Adrenal gland (tissue), 12 donors: ENCODE measurements around the gene HELZ. TPM values are rescaled to one million over a fixed set of nuclear protein-coding genes. Genes with fewer than 3 reads are reported as not detected.
A peak's percentile ranks its signal among the peaks of the same experiment; 100 is the strongest.

Experiments used
- DNase-seq, 7 donors: peaks; one replicate each; pipeline ENCODE4 v3.0.0-alpha.2; 2019 to 2020
- H3K27ac ChIP-seq, 5 donors: fragments of 200-600 bp; sonication (generic) in 4 of 5; 1 replicate in 3 of 5; 2 replicates in 2 of 5; pipeline versions ENCODE4 v1.5.1 to v1.8.0; 2016 to 2020; ENCODE audit warnings: mild to moderate bottlenecking in 1 of 5
- H3K27me3 ChIP-seq: fragments of 200-600 bp; 2 replicates; pipeline ENCODE4 v1.8.0; 2021
- H3K36me3 ChIP-seq, 2 donors: fragments of 200-600 bp; replicated peaks in 1 of 2; 1 replicate in 1 of 2; 2 replicates in 1 of 2; pipeline versions ENCODE4 v1.5.1 to v1.8.0; 2018 to 2022
- H3K4me1 ChIP-seq, 2 donors: fragments of 200-600 bp; replicated peaks in 1 of 2; 1 replicate in 1 of 2; 2 replicates in 1 of 2; pipeline versions ENCODE4 v1.5.1 to v1.8.0; 2018 to 2021
- H3K4me3 ChIP-seq, 4 donors: fragments of 200-600 bp; sonication (generic) in 3 of 4; one replicate each; pipeline ENCODE4 v1.5.1; 2016 to 2018
- H3K9me3 ChIP-seq, 3 donors: fragments of 200-600 bp; sonication (generic) in 1 of 3; replicated peaks in 1 of 3; 1 replicate in 2 of 3; 2 replicates in 1 of 3; pipeline versions ENCODE4 v1.5.1 to v1.8.0; 2016 to 2021
- POLR2A ChIP-seq, 2 donors: fragments of 450-650 bp; IDR thresholded peaks; one replicate each; pipeline ENCODE4 v1.6.1; 2017; ENCODE audit warnings: antibody characterized with exemption in 2 of 2, mild to moderate bottlenecking in 2 of 2, moderate library complexity in 1 of 2
- WGBS, 4 donors: extraction: QIAGEN DNeasy Blood & Tissue Kit in 2 of 4; methylation state at CpG; one replicate each; pipeline versions ENCODE4 v1.1.5 to v1.1.7; 2013 to 2017; 5-methylcytosine and 5-hydroxymethylcytosine counted together
- intact Hi-C, 2 donors: fragments of 100-400 bp; cut with DNase I; formaldehyde crosslinking; loops; one replicate each; pipeline versions ENCODE4 v1.14.1 to v1.15.0; 2022 to 2023
- polyA plus RNA-seq, 3 donors: library from polyadenylated mRNA; stranded (reverse); fragments of 200-250 nt in 2 of 3; fragments of 350-450 nt in 1 of 3; fragmentation: Illumina TruSeq in 1 of 3; extraction: RNeasy Lipid Tissue Mini Kit (QIAGEN cat#74804) in 1 of 3; gene quantifications; one replicate each; pipeline ENCODE4 v1.2.3, GENCODE V29; 2013 to 2014
- total RNA-seq, 9 donors: library from RNA; depleted of rRNA in 4 of 9; stranded (reverse); fragments of >200 nt in 4 of 9; fragments of 120-200 nt in 1 of 9; fragmentation: NEBNext Ultra II Directional in 1 of 9; extraction: Animal tissue kit (Norgen Biotek cat#: 25700) in 1 of 9; gene quantifications; one replicate each; pipeline versions ENCODE4 v1.1.0 to v1.2.4, GENCODE V29; 2013 to 2023
- TF ChIP-seq, protein P1 (sequence below), 6 experiments: fragments of 450-650 bp in 4 of 6; fragments of 200-600 bp in 2 of 6; sonication (generic) in 1 of 6; IDR thresholded peaks; 1 replicate in 5 of 6; 2 replicates in 1 of 6; pipeline versions ENCODE4 v1.5.1 to v1.8.0; 2016 to 2021; ENCODE audit warnings: antibody characterized with exemption in 6 of 6, mild to moderate bottlenecking in 2 of 6, moderate library complexity in 1 of 6
- donor health status: healthy with polysubstance abuse.
- donor health status: Bipolar disorder and iron deficiency.
- donor health status: DM: yes; HTN: yes; CAD: no.
- donor health status: DM: no; HTN: no; CAD: no.
- donor health status: DM: no; HTN: no; CAD: no.
- donor health status: DM: yes; HTN: yes; CAD: no.

The HELZ gene
- total and polyA plus RNA-seq, 12 donors = 3.1 to 88.0 (median 47.9) TPM

GRCh38 chr17:67139784-67140665 is 105.0 kb downstream of the HELZ start:
- H3K36me3 ChIP-seq = peaks cover 0 to 12% of the 10 kb centered on the region in 2 donors
- peaks cover 12 to 16% of the 10 kb centered on the region in 2 donors for H3K4me1 ChIP-seq
- H3K4me3 ChIP-seq = no peak overlapping the region
- peak overlapping the region in 2 of 5 donors; percentile 12 to 62 for H3K27ac ChIP-seq
- peak in 2 of 7 donors; percentile 26 to 33 for DNase-seq
- no peaks in the 10 kb centered on the region for H3K27me3 ChIP-seq
- TF ChIP-seq, protein P1, sequence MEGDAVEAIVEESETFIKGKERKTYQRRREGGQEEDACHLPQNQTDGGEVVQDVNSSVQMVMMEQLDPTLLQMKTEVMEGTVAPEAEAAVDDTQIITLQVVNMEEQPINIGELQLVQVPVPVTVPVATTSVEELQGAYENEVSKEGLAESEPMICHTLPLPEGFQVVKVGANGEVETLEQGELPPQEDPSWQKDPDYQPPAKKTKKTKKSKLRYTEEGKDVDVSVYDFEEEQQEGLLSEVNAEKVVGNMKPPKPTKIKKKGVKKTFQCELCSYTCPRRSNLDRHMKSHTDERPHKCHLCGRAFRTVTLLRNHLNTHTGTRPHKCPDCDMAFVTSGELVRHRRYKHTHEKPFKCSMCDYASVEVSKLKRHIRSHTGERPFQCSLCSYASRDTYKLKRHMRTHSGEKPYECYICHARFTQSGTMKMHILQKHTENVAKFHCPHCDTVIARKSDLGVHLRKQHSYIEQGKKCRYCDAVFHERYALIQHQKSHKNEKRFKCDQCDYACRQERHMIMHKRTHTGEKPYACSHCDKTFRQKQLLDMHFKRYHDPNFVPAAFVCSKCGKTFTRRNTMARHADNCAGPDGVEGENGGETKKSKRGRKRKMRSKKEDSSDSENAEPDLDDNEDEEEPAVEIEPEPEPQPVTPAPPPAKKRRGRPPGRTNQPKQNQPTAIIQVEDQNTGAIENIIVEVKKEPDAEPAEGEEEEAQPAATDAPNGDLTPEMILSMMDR (IDR thresholded peaks at IDR 0.05) = peak in 1 of 6 experiments; percentile 18
- TF ChIP-seq POLR2A (IDR thresholded peaks at IDR 0.05) = no peak
- intact Hi-C loops = no loop called here
- WGBS, 4 donors = 61 to 67% (median 65%) methylated on average over 9 to 10 of the region's 10 CpGs
- no peaks in the 10 kb centered on the region for H3K9me3 ChIP-seq

DNA sequence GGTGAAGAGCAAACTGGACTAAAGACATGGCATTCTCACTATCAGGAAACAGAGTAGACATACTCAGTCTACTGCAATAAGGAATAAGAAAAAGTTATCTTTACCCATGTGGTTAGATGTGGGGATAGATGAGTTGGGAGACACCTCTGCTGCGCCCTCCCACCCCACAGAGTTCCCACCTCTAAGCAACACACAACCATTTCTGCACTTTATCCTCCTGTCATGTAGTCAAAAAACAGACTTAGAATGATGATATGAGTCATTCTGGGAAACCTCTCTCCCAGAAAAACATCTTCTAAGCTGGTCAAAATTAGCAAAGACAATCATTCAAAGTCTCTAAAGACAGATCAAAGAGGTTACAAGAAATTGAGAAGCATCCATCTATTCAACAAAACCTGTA is 105.7 kb downstream of the HELZ start:
- Histone ChIP-seq H3K27ac (no peak overlapping the region), H3K27me3 (no peaks in the 10 kb centered on the region), H3K36me3 (peaks cover 0 to 9% of the 10 kb centered on the region in 2 donors), H3K4me3 (no peak overlapping the region), H3K9me3 (no peaks in the 10 kb centered on the region), H3K4me1 (peaks cover 12 to 16% of the 10 kb centered on the region in 2 donors)
- intact Hi-C loops = no loop called here
- no peak for DNase-seq
- WGBS, 4 donors = 88 to 100% (median 95%) methylated on average over 1 of the region's 1 CpG
- no peak for TF ChIP-seq POLR2A (IDR thresholded peaks at IDR 0.05)

DNA sequence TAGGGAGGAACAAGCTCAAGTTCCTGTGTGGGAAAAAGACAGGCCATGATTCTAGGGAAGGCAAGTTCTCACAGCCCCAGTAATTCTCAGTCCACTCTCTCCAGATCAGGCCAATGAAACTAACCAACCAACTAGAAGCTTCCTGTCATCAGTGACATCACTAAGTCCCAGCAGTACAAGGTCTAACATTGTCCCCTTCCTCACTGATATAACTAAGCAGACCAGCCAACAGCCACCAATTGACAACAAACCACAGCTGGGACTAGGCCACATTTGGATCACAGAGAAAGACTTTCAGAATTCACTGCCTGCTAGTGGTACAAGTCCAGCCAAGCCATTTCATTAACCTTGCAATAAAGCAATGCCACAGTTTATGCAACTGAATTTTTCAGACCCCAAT is 106.6 kb downstream of the HELZ start:
- Histone ChIP-seq H3K4me3 (no peak overlapping the region), H3K27ac (no peak overlapping the region), H3K4me1 (peaks cover 12 to 16% of the 10 kb centered on the region in 2 donors), H3K27me3 (no peaks in the 10 kb centered on the region), H3K9me3 (no peaks in the 10 kb centered on the region), H3K36me3 (peaks cover 0 to 9% of the 10 kb centered on the region in 2 donors)
- TF ChIP-seq POLR2A (IDR thresholded peaks at IDR 0.05) = no peak
- TF ChIP-seq, protein P1 (IDR thresholded peaks at IDR 0.05) = no peak
- intact Hi-C loops = no loop called here
- no peak for DNase-seq

GRCh38 chr17:67137860-67138259 is 107.1 kb downstream of the HELZ start:
- intact Hi-C loops = no loop called here
- WGBS, 4 donors = 76 to 94% (median 83%) methylated on average over 5 of the region's 5 CpGs
- H3K36me3 ChIP-seq = peaks cover 0 to 9% of the 10 kb centered on the region in 2 donors
- H3K27me3 ChIP-seq = no peaks in the 10 kb centered on the region
- no peaks in the 10 kb centered on the region for H3K9me3 ChIP-seq
- no peak overlapping the region for H3K4me3 ChIP-seq
- no peak overlapping the region for H3K27ac ChIP-seq
- no peak for DNase-seq
- peaks cover 12 to 16% of the 10 kb centered on the region in 2 donors for H3K4me1 ChIP-seq
- TF ChIP-seq, protein P1 (IDR thresholded peaks at IDR 0.05) = no peak
- no peak for TF ChIP-seq POLR2A (IDR thresholded peaks at IDR 0.05)
